ENCODE data around the gene RER1. TPM values are rescaled to one million over a fixed set of nuclear protein-coding genes. Genes with fewer than 3 reads are reported as not detected.

RER1 gene
- total RNA-seq, 4 donors from 2014 or later: 51.1 to 60.5 (median 55.4) TPM

GRCh38 chr1:2406451-2407041, 14.9 kb downstream of the RER1 start:
- Histone ChIP-seq H3K27me3 (no peaks in the 10 kb centered on the region), H3K4me3 (no peak overlapping the region), H3K4me1 (peaks cover 3 to 6% of the 10 kb centered on the region in 2 donors), H3K27ac (no peak overlapping the region), H3K9me3 (no peaks in the 10 kb centered on the region), H3K36me3 (peaks cover 0 to 67% of the 10 kb centered on the region in 2 donors)
- intact Hi-C loops (cut with DNase I; ENCODE audit: low total_unique reads): no loop called here
- DNase-seq (no peak), ATAC-seq (no peak)
- in situ Hi-C loops (cut with MboI; ENCODE audit: low sequenced_read_pairs in 4 of 4): loop anchor here in 1 of 4 donors (25.0 kb wide), 1 partner anchor 381 kb away; no protein-coding TSS in a partner anchor
- TF ChIP-seq CTCF (IDR thresholded peaks at IDR 0.05 in 4 of 5, conservative IDR thresholded peaks at IDR 0.05 in 1 of 5): no peak
- TF ChIP-seq POLR2A (IDR thresholded peaks at IDR 0.05): no peak

- ATAC-seq (no peak), DNase-seq (no peak)
- Histone ChIP-seq H3K9me3 (no peaks in the 10 kb centered on the region), H3K27me3 (no peaks in the 10 kb centered on the region), H3K27ac (no peak overlapping the region), H3K4me1 (peaks cover 8 to 11% of the 10 kb centered on the region in 2 donors), H3K36me3 (peaks cover 0 to 59% of the 10 kb centered on the region in 2 donors), H3K4me3 (no peak overlapping the region)
- intact Hi-C loops (cut with DNase I; ENCODE audit: low total_unique reads): no loop called here
- in situ Hi-C loops (cut with MboI; ENCODE audit: low sequenced_read_pairs in 4 of 4): loop anchor here in 1 of 4 donors (25.0 kb wide), 1 partner anchor 380 kb away; no protein-coding TSS in a partner anchor
- no peak for TF ChIP-seq CTCF (IDR thresholded peaks at IDR 0.05 in 4 of 5, conservative IDR thresholded peaks at IDR 0.05 in 1 of 5)
These were observed 15.7 kb downstream of the RER1 start for GRCh38 chr1:2407166-2407990.

- intact Hi-C loops (cut with DNase I; ENCODE audit: low total_unique reads) (no loop called here), in situ Hi-C loops (cut with MboI; ENCODE audit: low sequenced_read_pairs in 4 of 4) (loop anchor here in 1 of 4 donors (25.0 kb wide), 1 partner anchor 379 kb away; no protein-coding TSS in a partner anchor)
- no peak overlapping the region for H3K4me3 ChIP-seq
- peaks cover 0 to 53% of the 10 kb centered on the region in 2 donors for H3K36me3 ChIP-seq
- no peaks in the 10 kb centered on the region for H3K9me3 ChIP-seq
- H3K4me1 ChIP-seq: peaks cover 8 to 11% of the 10 kb centered on the region in 2 donors
- no peak overlapping the region for H3K27ac ChIP-seq
- DNase-seq (no peak), ATAC-seq (no peak)
- no peaks in the 10 kb centered on the region for H3K27me3 ChIP-seq
- TF ChIP-seq CTCF (IDR thresholded peaks at IDR 0.05 in 4 of 5, conservative IDR thresholded peaks at IDR 0.05 in 1 of 5) (no peak), POLR2A (IDR thresholded peaks at IDR 0.05) (no peak)
These were observed 16.3 kb downstream of the RER1 start for GRCh38 chr1:2407991-2408275.

- Histone ChIP-seq H3K27ac (no peak overlapping the region), H3K27me3 (no peaks in the 10 kb centered on the region), H3K4me1 (peaks cover 14 to 17% of the 10 kb centered on the region in 2 donors), H3K36me3 (peaks cover 0 to 48% of the 10 kb centered on the region in 2 donors), H3K9me3 (no peaks in the 10 kb centered on the region), H3K4me3 (no peak overlapping the region)
- in situ Hi-C loops (cut with MboI; ENCODE audit: low sequenced_read_pairs in 4 of 4): loop anchor here in 1 of 4 donors (25.0 kb wide), 1 partner anchor 379 kb away; no protein-coding TSS in a partner anchor
- TF ChIP-seq CTCF (IDR thresholded peaks at IDR 0.05 in 4 of 5, conservative IDR thresholded peaks at IDR 0.05 in 1 of 5): no peak
- TF ChIP-seq POLR2A (IDR thresholded peaks at IDR 0.05): no peak
- no peak for ATAC-seq
- intact Hi-C loops (cut with DNase I; ENCODE audit: low total_unique reads): no loop called here
- DNase-seq: no peak
These were observed 16.8 kb downstream of the RER1 start for GRCh38 chr1:2408456-2408855.

All from gastrocnemius medialis (tissue), 4 donors.